ENCODE measurements around the gene DOCK1.

DNA sequence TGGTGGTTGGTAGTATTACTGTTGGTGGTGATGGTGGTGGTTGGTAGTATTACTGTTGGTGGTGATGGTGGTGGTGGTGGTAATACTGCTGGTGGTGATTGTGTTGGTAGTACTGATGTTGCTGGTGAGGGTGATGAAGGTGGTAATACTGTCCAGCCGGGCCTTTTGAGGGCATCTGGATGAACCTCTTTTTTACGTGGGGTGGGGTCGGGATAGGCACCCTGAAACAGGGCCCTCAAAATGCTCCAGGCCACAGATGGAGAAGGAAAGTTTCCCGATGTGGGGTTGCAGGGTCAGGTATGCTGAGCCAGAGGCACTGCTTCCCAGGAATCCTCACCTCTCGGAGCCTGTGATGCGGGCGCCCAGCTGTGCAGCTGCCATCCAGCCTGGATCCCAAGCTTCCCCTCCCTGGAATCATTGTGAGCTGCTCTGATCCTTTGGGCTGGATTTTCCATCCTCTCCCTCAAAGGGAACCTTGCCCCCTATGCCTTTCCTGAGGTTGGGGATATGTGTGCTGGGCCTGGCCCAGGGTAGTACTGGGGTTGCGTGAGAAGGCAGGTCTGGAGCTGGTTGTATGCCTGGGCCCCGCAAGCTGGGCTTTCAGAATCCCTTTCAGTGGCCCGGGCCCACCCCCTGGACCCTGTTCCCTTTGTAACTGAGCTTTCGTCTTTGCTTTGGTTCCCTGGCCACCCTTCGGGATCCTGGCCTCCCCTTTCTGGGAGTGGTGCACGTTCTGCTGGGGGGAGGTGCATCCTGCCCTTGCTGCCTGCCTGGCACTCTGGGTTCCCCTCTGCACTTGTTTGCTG lies 43.3 kb downstream of the DOCK1 start:
- TF ChIP-seq, protein P1, sequence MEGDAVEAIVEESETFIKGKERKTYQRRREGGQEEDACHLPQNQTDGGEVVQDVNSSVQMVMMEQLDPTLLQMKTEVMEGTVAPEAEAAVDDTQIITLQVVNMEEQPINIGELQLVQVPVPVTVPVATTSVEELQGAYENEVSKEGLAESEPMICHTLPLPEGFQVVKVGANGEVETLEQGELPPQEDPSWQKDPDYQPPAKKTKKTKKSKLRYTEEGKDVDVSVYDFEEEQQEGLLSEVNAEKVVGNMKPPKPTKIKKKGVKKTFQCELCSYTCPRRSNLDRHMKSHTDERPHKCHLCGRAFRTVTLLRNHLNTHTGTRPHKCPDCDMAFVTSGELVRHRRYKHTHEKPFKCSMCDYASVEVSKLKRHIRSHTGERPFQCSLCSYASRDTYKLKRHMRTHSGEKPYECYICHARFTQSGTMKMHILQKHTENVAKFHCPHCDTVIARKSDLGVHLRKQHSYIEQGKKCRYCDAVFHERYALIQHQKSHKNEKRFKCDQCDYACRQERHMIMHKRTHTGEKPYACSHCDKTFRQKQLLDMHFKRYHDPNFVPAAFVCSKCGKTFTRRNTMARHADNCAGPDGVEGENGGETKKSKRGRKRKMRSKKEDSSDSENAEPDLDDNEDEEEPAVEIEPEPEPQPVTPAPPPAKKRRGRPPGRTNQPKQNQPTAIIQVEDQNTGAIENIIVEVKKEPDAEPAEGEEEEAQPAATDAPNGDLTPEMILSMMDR (IDR thresholded peaks at IDR 0.05; ENCODE audit: low read length): no peak
- TF ChIP-seq EZH2phosphoT487 (IDR thresholded peaks at IDR 0.05; ENCODE audit: low read length): no peak

Data from MM.1S (cell line).